GM18520 (cell line): ENCODE measurements around the gene NEMP1.
"Not testable (repeated sequence)": the region's sequence is repeated elsewhere in the genome, so short reads cannot be mapped to it uniquely, and the experiment has no call there.

ENCODE experiments used
- ATAC-seq: cut with Tn5 transposase; IDR thresholded peaks from one replicate; pipeline ENCODE4 v1.9.1; 2021; ENCODE audit not compliant: unreplicated experiment

The NEMP1 gene

GRCh38 chr12:57091638-57092528 is 13.3 kb upstream of the NEMP1 start:
- no peak for ATAC-seq

GRCh38 chr12:57090924-57091637 is 12.5 kb upstream of the NEMP1 start:
- ATAC-seq = no peak

DNA sequence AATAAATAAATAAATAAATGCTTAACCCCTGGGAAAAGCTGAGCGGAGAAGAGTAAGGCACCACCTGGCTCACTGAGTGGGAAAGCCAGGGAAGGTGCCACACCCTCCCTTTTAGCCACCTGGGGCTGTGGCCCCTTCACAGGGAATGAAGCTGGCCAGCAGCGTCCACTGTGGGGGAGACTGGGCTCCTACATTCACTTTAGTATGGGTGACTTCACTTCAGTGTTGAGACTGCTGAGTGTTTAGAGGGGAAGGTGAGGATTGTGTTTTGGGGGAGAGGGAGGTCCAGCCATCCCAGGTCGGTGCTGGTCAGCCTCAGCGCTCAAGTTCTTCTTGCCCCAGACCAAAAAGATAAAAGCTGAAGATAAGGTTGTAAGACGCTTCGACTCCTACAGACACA is 11.9 kb upstream of the NEMP1 start:
- no peak for ATAC-seq

DNA sequence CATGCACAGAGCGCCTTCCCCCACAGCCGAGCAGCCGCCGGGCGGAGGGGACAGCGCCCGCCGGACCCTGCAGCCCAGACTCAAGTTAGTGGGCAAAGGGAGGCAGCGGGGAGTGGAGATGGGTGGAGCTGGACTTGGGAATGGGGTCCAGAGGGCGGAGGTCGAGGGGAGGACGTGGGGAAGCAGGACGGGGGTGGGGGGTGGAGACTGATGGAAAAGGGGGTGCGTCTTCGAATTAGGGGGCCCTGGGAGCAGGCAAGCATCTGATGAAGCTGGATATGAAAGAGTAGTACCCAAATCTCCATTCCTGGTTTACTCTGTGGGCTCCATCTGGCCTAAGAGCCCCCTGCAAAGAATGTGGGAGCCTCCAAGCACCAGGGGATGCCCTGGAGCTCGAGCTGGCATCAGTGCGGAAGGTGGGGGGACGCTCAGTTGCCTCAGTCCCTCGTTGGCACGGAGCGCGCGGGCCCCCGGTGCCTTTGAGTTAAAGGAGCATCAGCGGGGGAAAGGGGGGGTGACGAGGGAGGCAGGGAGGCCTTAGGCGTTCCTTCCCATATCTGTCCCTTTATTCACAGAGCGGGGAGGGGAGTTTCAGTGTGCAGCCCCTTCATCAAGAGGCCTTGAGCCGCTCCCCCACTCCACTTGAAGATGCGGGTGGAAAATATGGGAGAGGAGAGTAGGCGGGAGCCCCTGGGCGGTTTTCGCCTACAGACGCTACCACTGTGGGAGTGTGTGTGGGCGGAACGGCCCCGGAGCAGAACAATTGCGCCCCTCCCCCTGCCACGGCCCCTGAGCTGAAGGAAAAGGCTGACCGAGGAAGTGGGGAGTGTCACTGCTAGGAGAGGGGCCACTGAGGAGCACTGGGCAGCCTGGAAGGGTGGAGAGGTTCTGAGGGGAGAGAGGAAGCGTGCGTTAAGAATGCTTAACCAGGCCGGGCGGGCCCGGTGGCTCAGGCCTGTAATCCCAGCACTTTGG is 11.0 kb upstream of the NEMP1 start:
- ATAC-seq = no peak

GRCh38 chr12:57088354-57089270 is 10.0 kb upstream of the NEMP1 start, which contains the start of gene NAB2:
Gene NAB2, plus strand, starts transcription at chr12:57089114. Its CDS starts 158 bp downstream, at chr12:57089272.
- peak; percentile 51 for ATAC-seq

- ATAC-seq = peak; percentile 15
Observed at GRCh38 chr12:57087691-57088353, 9.2 kb upstream of the NEMP1 start.

DNA sequence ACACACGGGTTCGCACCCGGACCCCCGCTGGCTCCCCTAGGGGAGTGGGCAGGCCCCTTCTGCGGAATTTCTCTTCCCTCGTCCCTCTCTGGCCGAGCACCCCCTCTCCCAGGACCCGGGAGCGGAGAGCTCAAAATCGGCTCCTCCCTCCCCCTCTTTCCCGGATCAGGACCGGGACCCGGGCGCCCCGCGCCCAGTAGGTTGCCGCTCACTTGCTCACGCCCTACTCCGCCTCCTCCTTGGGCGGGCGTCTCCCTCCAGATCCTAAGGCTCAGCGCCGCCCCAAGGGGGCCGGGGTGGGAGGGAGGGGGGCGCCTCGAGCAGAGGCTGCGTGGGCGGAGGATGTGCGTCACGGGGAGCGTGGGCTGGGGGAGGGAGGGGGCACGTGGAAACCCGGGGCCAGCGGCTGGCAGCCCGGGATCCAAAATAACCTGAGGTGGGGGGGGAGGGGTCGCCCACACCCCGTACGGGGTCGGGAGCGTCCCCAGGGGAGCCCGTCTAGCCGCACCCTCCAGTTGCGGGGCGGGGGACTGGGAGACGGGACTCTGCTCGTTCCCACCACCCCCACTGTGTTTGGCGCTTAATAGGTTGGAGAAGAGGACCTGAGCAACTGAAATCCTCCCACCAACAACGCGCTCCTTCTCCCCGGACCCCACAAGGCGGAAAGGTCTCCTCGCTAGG is 8.6 kb upstream of the NEMP1 start:
- ATAC-seq = peak; percentile 20

GRCh38 chr12:57086493-57087009 is 8.0 kb upstream of the NEMP1 start:
- no peak for ATAC-seq

GRCh38 chr12:57085999-57086492 is 7.5 kb upstream of the NEMP1 start:
- no peak for ATAC-seq

DNA sequence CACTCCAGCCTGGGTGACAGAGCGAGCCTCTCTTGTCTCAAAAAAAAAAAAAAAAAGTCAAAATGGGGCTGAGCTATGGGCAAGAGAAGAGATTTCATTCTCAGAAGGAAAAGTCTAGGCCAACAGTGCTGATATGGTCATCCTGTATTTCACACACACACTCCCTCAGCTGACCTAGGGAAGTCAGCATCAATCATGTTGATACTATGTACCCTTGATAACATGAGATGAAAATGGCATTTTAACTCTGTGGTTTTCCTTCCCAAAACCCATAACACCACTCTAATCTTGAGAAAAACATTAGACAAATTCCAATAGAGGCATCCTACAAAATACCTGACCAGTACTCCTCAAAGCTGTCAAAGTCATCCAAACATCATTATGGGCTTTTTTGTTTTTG is 2.3 kb upstream of the NEMP1 start:
- ATAC-seq = no peak

GRCh38 chr12:57079821-57080220 is 1.2 kb upstream of the NEMP1 start:
- ATAC-seq = no peak

- not testable (repeated sequence) for ATAC-seq
Observed at GRCh38 chr12:57073566-57074450, 4.8 kb downstream of the NEMP1 start.

DNA sequence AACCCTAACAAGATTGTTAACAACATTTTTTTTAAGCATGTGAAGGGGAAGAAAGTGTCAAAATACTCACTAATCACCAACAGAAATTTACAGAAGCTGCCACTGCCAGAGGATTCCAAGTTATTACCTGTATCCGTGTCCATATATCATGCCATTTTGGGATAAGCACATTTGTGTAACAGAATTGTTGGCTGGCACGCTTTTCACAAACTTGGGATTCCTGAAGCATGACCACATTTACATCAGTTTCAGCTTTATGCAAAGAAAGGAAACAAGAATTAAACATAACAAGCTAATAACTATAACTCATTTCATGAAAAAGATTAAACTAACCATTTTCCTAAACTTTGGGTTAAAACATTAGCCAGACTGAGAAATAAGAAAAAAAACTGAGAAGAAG is 5.9 kb downstream of the NEMP1 start:
- no peak for ATAC-seq

- ATAC-seq = peak; percentile 79
Observed at GRCh38 chr12:57069523-57069922, 9.1 kb downstream of the NEMP1 start.

GRCh38 chr12:57066245-57066644 is 12.3 kb downstream of the NEMP1 start:
- no peak for ATAC-seq

- ATAC-seq = peak; percentile 78
Observed at GRCh38 chr12:57063991-57064685, 14.5 kb downstream of the NEMP1 start.

GRCh38 chr12:57058454-57058853 is 20.1 kb downstream of the NEMP1 start:
- ATAC-seq = no peak
